Measurements from ENCODE around the gene RND3. TPM values are rescaled to one million over a fixed set of nuclear protein-coding genes. Genes with fewer than 3 reads are reported as not detected.

RND3 gene
- total RNA-seq, 4 donors from 2014 or later: 12.6 to 69.4 (median 41.1) TPM

DNA sequence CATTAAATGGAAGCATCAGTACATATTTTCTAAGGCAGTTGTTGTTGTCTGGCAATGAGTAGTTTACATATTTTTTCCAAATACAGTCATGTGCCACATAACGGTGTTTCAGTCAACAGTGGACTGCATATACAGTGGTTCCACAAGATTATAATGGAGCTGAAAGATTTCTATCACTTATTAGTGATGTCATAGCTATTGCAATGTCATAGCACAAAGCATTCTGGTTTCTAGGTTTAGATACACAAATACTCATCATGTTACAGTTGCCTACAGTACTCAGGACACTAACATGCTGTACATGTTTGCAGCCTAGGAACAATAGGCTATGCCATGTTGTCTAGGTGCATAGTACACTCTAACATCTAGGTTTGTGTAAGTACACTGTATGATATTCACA lies 45.0 kb downstream of the RND3 start:
- TF ChIP-seq POLR2A (IDR thresholded peaks at IDR 0.05): no peak
- TF ChIP-seq, protein P1, sequence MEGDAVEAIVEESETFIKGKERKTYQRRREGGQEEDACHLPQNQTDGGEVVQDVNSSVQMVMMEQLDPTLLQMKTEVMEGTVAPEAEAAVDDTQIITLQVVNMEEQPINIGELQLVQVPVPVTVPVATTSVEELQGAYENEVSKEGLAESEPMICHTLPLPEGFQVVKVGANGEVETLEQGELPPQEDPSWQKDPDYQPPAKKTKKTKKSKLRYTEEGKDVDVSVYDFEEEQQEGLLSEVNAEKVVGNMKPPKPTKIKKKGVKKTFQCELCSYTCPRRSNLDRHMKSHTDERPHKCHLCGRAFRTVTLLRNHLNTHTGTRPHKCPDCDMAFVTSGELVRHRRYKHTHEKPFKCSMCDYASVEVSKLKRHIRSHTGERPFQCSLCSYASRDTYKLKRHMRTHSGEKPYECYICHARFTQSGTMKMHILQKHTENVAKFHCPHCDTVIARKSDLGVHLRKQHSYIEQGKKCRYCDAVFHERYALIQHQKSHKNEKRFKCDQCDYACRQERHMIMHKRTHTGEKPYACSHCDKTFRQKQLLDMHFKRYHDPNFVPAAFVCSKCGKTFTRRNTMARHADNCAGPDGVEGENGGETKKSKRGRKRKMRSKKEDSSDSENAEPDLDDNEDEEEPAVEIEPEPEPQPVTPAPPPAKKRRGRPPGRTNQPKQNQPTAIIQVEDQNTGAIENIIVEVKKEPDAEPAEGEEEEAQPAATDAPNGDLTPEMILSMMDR (IDR thresholded peaks at IDR 0.05): no peak
- Histone ChIP-seq H3K27ac (no peak overlapping the region), H3K4me1 (no peaks in the 10 kb centered on the region), H3K9me3 (no peaks in the 10 kb centered on the region), H3K4me3 (no peak overlapping the region), H3K27me3 (no peaks in the 10 kb centered on the region), H3K36me3 (no peaks in the 10 kb centered on the region)
- DNase-seq: no peak
- intact Hi-C loops (cut with DNase I; ENCODE audit: low total_unique reads): no loop called here

DNA sequence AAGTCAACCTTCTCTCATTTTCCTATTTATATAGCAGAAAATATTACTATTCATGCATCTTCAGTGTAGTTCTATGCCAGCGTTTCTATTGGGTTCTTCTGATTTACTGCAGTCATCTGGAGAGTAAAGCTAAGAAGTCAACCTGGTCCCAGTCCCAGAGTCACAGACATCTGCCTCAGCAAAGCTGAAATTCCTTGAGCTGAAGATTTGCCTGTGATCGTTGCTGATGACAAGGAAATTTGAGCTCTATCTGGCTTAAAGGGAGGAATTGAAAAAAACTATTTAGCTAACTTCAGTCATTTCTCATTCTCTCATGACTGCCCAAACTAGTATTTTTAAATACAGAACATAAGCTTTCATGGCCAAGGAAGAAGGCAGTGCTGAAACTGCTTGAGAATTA lies 45.7 kb downstream of the RND3 start:
- TF ChIP-seq, protein P1 (IDR thresholded peaks at IDR 0.05): no peak
- TF ChIP-seq POLR2A (IDR thresholded peaks at IDR 0.05): no peak

DNA sequence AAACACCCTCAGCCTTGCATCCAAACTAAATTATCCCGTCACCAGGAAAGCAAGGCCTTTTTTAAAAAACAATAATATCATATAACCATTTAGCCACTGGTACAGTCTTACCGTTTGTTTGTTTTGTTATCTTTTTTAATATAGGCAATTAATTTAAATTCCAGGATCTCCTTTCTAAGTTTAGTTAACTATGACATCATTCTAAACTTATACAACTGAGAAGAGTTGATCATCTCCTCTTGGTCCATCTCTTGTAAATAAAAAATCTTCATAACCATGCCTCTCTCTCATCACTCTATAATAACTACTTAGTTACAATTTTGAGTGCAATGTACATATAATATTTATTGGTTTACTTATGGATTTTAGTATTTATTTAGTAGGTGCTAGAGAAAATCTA lies 46.2 kb downstream of the RND3 start:
- Histone ChIP-seq H3K4me1 (no peaks in the 10 kb centered on the region), H3K4me3 (no peak overlapping the region), H3K9me3 (no peaks in the 10 kb centered on the region), H3K27ac (no peak overlapping the region), H3K27me3 (no peaks in the 10 kb centered on the region), H3K36me3 (no peaks in the 10 kb centered on the region)
- intact Hi-C loops (cut with DNase I; ENCODE audit: low total_unique reads): no loop called here
- DNase-seq: no peak
- TF ChIP-seq, protein P1 (IDR thresholded peaks at IDR 0.05): no peak
- no peak for TF ChIP-seq POLR2A (IDR thresholded peaks at IDR 0.05)

More for the DNA sequence above, 45.7 kb downstream of the RND3 start:
- no peak overlapping the region for H3K4me3 ChIP-seq
- no peaks in the 10 kb centered on the region for H3K36me3 ChIP-seq
- H3K9me3 ChIP-seq: no peaks in the 10 kb centered on the region
- no peaks in the 10 kb centered on the region for H3K4me1 ChIP-seq
- H3K27me3 ChIP-seq: no peaks in the 10 kb centered on the region
- intact Hi-C loops (cut with DNase I; ENCODE audit: low total_unique reads): no loop called here
- no peak overlapping the region for H3K27ac ChIP-seq
- no peak for DNase-seq

DNA sequence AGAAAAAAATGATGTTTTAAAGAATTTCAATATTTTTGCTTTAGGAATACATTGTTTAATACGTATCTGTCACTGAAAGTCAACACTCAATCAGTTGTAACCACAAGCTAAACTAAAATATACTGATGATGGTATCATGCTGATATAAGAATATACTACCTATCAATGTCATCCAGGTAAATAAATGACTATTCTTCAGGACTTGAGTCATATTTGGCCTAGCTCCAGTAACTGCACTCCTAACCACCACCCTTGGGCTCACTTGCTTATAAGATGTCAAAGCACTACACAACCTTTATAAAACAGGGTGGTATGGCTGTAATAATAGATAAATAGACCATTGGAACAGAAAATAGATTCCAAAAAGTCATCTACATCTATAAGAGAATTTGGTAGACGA lies 48.8 kb downstream of the RND3 start:
- Histone ChIP-seq H3K27ac (no peak overlapping the region), H3K9me3 (no peaks in the 10 kb centered on the region), H3K27me3 (no peaks in the 10 kb centered on the region), H3K4me1 (no peaks in the 10 kb centered on the region), H3K36me3 (no peaks in the 10 kb centered on the region), H3K4me3 (no peak overlapping the region)
- DNase-seq: no peak
- intact Hi-C loops (cut with DNase I; ENCODE audit: low total_unique reads): no loop called here
- TF ChIP-seq, protein P1 (IDR thresholded peaks at IDR 0.05): no peak
- TF ChIP-seq POLR2A (IDR thresholded peaks at IDR 0.05): no peak

DNA sequence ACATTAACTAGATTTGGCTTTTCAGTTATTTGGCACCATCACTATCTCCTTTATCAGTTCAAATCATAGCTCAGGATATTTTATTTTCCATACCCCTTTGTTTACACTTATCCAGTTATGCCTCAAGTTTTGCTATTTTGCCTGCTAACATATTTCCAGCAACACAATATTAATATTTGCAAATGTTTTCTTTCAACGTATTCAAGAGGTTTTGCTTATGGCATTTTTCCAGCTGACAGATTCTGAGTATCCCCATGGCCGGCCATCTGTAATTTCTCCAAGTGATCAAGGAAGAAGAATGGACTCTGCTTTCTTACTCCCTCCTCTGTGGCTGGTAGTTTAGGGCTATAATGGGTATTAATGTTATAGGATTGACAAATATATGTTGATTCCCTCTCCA lies 49.4 kb downstream of the RND3 start:
- Histone ChIP-seq H3K4me1 (no peaks in the 10 kb centered on the region), H3K4me3 (no peak overlapping the region), H3K9me3 (no peaks in the 10 kb centered on the region), H3K27me3 (no peaks in the 10 kb centered on the region), H3K27ac (no peak overlapping the region), H3K36me3 (no peaks in the 10 kb centered on the region)
- DNase-seq: no peak
- no peak for TF ChIP-seq POLR2A (IDR thresholded peaks at IDR 0.05)
- TF ChIP-seq, protein P1 (IDR thresholded peaks at IDR 0.05): no peak
- intact Hi-C loops (cut with DNase I; ENCODE audit: low total_unique reads): no loop called here
